Breast epithelium (tissue), 3 donors: ENCODE data around the gene ZPR1.

Experiments used
- CTCF ChIP-seq, 3 donors: fragments of 450-650 bp; IDR thresholded peaks; one replicate each; pipeline ENCODE4 v1.5.1; 2016 to 2017; ENCODE audit warnings: antibody characterized with exemption in 3 of 3, mild to moderate bottlenecking in 3 of 3, moderate library complexity in 3 of 3
- POLR2A ChIP-seq: fragments of 450-650 bp; IDR thresholded peaks from one replicate; pipeline ENCODE4 v1.6.1; 2016; ENCODE audit warnings: antibody characterized with exemption, mild to moderate bottlenecking, moderate library complexity

- TF ChIP-seq CTCF (IDR thresholded peaks at IDR 0.05) = no peak
- no peak for TF ChIP-seq POLR2A
Observed at GRCh38 chr11:116775975-116776374, 11.8 kb downstream of the ZPR1 start.
